Measurements from ENCODE around the gene CTR9. TPM values are rescaled to one million over a fixed set of nuclear protein-coding genes. Genes with fewer than 3 reads are reported as not detected.

The CTR9 gene
- total and polyA plus RNA-seq, 2 of the 8 experiments (the other 6 are each of a cell fraction or from before 2014, with no cell fraction given): 6.1 to 37.7 TPM

DNA sequence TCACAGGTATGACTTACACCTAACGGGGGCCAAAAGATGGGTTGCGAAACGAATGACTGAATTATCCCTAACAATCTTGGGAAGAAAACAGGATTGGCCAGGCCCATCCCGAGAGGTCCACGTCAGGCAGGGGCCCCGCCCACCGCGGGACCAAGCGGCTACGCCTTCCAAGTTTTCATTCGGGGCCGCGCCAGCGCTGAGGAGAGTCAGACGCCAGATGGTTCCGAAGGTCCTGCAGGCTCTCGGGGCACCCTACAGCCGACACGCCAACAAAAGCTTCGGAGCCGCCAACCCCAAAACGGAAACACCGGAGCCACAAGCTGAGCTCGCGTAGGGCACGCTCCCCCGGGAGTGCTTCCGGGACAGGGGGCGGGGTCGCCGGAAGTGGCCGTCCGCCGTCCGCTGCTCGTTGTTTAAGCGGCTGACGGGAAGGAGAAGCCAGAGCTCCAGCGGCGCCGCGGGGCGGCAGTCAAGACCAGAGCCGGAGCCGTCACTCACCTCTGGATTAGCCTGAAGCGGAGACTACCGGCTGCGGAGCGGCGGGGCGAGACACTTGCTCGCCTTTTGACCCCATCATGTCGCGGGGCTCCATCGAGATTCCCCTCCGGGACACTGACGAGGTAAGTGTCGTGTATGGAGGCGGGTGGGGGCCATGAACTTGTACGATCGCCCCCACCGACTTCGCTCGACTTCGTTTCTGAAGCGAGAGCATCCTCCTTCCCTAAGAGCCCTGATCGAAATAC is at the start of gene CTR9 (continued):
- TF ChIP-seq EGR1 (IDR thresholded peaks at IDR 0.05; ENCODE audit: borderline replicate concordance, low read depth, low read length): 0 out of 2 replicates have a peak, but pooled peaks have one; percentile 42
- no peak for TF ChIP-seq FOSL1 (IDR thresholded peaks at IDR 0.05; ENCODE audit: insufficient read depth, low read depth, low read length)
- no peak for TF ChIP-seq BCL11A (IDR thresholded peaks at IDR 0.05; ENCODE audit: low read depth in 2 of 2, low read length in 2 of 2)
- TF ChIP-seq, protein P1, sequence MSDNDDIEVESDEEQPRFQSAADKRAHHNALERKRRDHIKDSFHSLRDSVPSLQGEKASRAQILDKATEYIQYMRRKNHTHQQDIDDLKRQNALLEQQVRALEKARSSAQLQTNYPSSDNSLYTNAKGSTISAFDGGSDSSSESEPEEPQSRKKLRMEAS (IDR thresholded peaks at IDR 0.05): peak; percentile 83
- TF ChIP-seq, protein P2, sequence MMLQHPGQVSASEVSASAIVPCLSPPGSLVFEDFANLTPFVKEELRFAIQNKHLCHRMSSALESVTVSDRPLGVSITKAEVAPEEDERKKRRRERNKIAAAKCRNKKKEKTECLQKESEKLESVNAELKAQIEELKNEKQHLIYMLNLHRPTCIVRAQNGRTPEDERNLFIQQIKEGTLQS (IDR thresholded peaks at IDR 0.05; ENCODE audit: insufficient read depth, low read depth, low read length): no peak
- TF ChIP-seq HDAC2 (IDR thresholded peaks at IDR 0.05; ENCODE audit: borderline replicate concordance in 1 of 2, low read depth in 2 of 2, low read length in 2 of 2): no peak
- no peak for TF ChIP-seq SIX5 (IDR thresholded peaks at IDR 0.05; ENCODE audit: low read depth, low read length)
- TF ChIP-seq RAD21 (IDR thresholded peaks at IDR 0.05 in 1 of 2, conservative IDR thresholded peaks at IDR 0.05 in 1 of 2; ENCODE audit: low read depth in 2 of 2, low read length in 2 of 2): peak in 1 of 2 experiments; percentile 18; a peak in 1 of 4 replicates
- TF ChIP-seq HDAC6 (IDR thresholded peaks at IDR 0.05; ENCODE audit: low read depth, low read length): no peak
- no peak for TF ChIP-seq SIRT6 (IDR thresholded peaks at IDR 0.05; ENCODE audit: low read length)
- TF ChIP-seq CTBP2 (IDR thresholded peaks at IDR 0.05; ENCODE audit: borderline replicate concordance, insufficient read depth, insufficient read length, low read length): peak; percentile 32
- no peak for TF ChIP-seq RNF2 (IDR thresholded peaks at IDR 0.05; ENCODE audit: borderline replicate concordance, low read depth, low read length, missing control alignments, poor library complexity, severe bottlenecking)
- TF ChIP-seq SP1 (IDR thresholded peaks at IDR 0.05; ENCODE audit: low read depth, low read length): no peak
- TF ChIP-seq SIN3A (conservative IDR thresholded peaks at IDR 0.05 in 1 of 2, IDR thresholded peaks at IDR 0.05 in 1 of 2; ENCODE audit: low read depth in 1 of 2, low read length in 2 of 2): peak; percentile 88 to 91; a peak in 3 of 4 replicates
- TF ChIP-seq, protein P3, sequence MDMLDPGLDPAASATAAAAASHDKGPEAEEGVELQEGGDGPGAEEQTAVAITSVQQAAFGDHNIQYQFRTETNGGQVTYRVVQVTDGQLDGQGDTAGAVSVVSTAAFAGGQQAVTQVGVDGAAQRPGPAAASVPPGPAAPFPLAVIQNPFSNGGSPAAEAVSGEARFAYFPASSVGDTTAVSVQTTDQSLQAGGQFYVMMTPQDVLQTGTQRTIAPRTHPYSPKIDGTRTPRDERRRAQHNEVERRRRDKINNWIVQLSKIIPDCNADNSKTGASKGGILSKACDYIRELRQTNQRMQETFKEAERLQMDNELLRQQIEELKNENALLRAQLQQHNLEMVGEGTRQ (IDR thresholded peaks at IDR 0.05; ENCODE audit: low read length): no peak
- TF ChIP-seq EZH2 (IDR thresholded peaks at IDR 0.05; ENCODE audit: low read depth, low read length, severe bottlenecking): no peak
- TF ChIP-seq MAFK (IDR thresholded peaks at IDR 0.05; ENCODE audit: low read depth, low read length): no peak
- no peak for TF ChIP-seq POU5F1 (IDR thresholded peaks at IDR 0.05; ENCODE audit: low read depth, low read length)
- no peak for TF ChIP-seq YY1 (IDR thresholded peaks at IDR 0.05; ENCODE audit: low read depth, low read length)
- TF ChIP-seq CHD2 (IDR thresholded peaks at IDR 0.05; ENCODE audit: low read length): no peak
- peak; percentile 69; the same call in 1 of the 2 replicates for TF ChIP-seq SP4 (IDR thresholded peaks at IDR 0.05; ENCODE audit: low read length)

Measured in H1 (cell line).